NB4 (cell line): ENCODE measurements around the gene CDH22.

Source experiments
- POLR2A ChIP-seq: IDR thresholded peaks from 2 replicates; pipeline ENCODE4 v1.6.1; 2011; ENCODE audit warnings: mild to moderate bottlenecking; ENCODE audit not compliant: insufficient read length; ENCODE audit errors: extremely low read depth
- TF ChIP-seq, protein P1 (sequence below): IDR thresholded peaks from one replicate; pipeline ENCODE4 v1.5.1; 2012; ENCODE audit warnings: low read depth, low read length
- TF ChIP-seq, protein P2 (sequence below): IDR thresholded peaks from 2 replicates; pipeline ENCODE4 v1.6.1; 2011; ENCODE audit warnings: low read depth, low read length

DNA sequence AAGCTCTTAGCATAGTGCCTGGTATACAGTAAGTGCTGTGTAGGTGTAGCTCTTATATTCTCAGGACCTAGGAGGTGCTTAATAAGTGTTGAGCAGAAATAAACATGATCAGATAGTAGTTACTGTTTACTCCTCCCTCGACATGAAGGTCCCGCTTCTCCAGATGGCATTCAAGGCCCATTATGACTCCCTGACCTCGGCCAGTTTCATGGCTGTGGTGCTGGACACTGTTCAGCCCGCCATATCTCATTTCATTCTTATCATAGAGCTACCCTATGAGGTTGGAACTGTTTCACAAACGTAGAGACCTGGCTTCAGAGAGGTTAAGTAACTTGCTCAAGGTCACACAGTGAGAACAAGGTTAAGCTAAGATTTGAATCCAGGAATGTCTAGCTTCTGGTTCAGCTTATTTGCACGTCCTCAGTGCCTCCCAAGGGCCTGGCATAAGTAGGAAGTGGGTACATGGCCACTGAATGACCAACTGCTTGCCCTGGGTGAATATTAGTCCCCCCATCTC is 151.2 kb downstream of the CDH22 start:
- TF ChIP-seq, protein P1, sequence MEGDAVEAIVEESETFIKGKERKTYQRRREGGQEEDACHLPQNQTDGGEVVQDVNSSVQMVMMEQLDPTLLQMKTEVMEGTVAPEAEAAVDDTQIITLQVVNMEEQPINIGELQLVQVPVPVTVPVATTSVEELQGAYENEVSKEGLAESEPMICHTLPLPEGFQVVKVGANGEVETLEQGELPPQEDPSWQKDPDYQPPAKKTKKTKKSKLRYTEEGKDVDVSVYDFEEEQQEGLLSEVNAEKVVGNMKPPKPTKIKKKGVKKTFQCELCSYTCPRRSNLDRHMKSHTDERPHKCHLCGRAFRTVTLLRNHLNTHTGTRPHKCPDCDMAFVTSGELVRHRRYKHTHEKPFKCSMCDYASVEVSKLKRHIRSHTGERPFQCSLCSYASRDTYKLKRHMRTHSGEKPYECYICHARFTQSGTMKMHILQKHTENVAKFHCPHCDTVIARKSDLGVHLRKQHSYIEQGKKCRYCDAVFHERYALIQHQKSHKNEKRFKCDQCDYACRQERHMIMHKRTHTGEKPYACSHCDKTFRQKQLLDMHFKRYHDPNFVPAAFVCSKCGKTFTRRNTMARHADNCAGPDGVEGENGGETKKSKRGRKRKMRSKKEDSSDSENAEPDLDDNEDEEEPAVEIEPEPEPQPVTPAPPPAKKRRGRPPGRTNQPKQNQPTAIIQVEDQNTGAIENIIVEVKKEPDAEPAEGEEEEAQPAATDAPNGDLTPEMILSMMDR = no peak
- TF ChIP-seq POLR2A = no peak
- TF ChIP-seq, protein P2, sequence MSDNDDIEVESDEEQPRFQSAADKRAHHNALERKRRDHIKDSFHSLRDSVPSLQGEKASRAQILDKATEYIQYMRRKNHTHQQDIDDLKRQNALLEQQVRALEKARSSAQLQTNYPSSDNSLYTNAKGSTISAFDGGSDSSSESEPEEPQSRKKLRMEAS = no peak
